SK-N-SH (cell line): ENCODE measurements around the gene ATP11A. TPM values are rescaled to one million over a fixed set of nuclear protein-coding genes. Genes with fewer than 3 reads are reported as not detected.

Source experiments
- CTCF ChIA-PET: fragments of 300-600, 350-600 bp; formaldehyde crosslinking; extraction: SDS; loops from one replicate; lab custom pipeline; 2021; lab: Yijun Ruan, JAX
- POLR2A ChIA-PET: fragments of 350-600 bp; sonication (Branson Sonifier 250); formaldehyde crosslinking; extraction: SDS; loops from one replicate; lab custom pipeline; 2020; ENCODE audit warnings: antibody characterized with exemption, inconsistent platforms; lab: Yijun Ruan, JAX
- DNase-seq: peaks from one replicate; pipeline ENCODE4 v3.0.0; 2012
- H2AFZ ChIP-seq: fragments of 200-600 bp; sonication (generic); 2 replicates; pipeline ENCODE4 v1.8.1; 2016; ENCODE audit warnings: antibody characterized with exemption, mild to moderate bottlenecking, low read depth
- H3F3A ChIP-seq: fragments of 200-600 bp; sonication (generic); replicated peaks from 2 replicates; pipeline ENCODE3; 2016; ENCODE audit warnings: antibody characterized with exemption, mild to moderate bottlenecking; ENCODE audit not compliant: insufficient read depth
- H3K27ac ChIP-seq, 2 experiments: fragments of 200-500 bp in 1 of 2; fragments of 200-600 bp in 1 of 2; sonication (Bioruptor generic) in 1 of 2; sonication (generic), shearing (Covaris generic) in 1 of 2; 2 replicates each; pipeline versions ENCODE4 v1.5.1 to v1.6.1; 2014 to 2016; ENCODE audit warnings: low read depth in 2 of 2, inconsistent platforms in 1 of 2, low read length in 1 of 2, mild to moderate bottlenecking in 1 of 2, mixed read lengths in 1 of 2
- H3K27me3 ChIP-seq: fragments of 200-600 bp; sonication (generic), shearing (Covaris generic); 2 replicates; pipeline ENCODE4 v1.6.1; 2016; ENCODE audit warnings: mixed run types; ENCODE audit not compliant: insufficient read depth
- H3K36me3 ChIP-seq, 2 experiments: fragments of 200-500 bp in 1 of 2; fragments of 200-600 bp in 1 of 2; sonication (Bioruptor generic) in 1 of 2; sonication (generic) in 1 of 2; replicated peaks in 1 of 2; 2 replicates each; pipeline versions ENCODE3 to v1.5.1; 2014 to 2016; ENCODE audit warnings: low read length in 1 of 2, mild to moderate bottlenecking in 1 of 2; ENCODE audit not compliant: insufficient read depth in 2 of 2, control insufficient read depth in 1 of 2
- H3K4me1 ChIP-seq, 2 experiments: fragments of 200-500 bp in 1 of 2; fragments of 200-600 bp in 1 of 2; sonication (Bioruptor generic) in 1 of 2; sonication (generic), shearing (Covaris generic) in 1 of 2; 2 replicates each; pipeline versions ENCODE4 v1.5.1 to v1.6.1; 2014 to 2016; ENCODE audit warnings: low read depth in 1 of 2, low read length in 1 of 2, mixed run types in 1 of 2; ENCODE audit not compliant: insufficient read depth in 2 of 2, control insufficient read depth in 1 of 2
- H3K4me2 ChIP-seq: fragments of 200-600 bp; sonication (generic), shearing (Covaris generic); 2 replicates; pipeline ENCODE4 v1.6.1; 2017; ENCODE audit warnings: mixed run types
- H3K4me3 ChIP-seq, 2 experiments: fragments of 200-500 bp in 1 of 2; fragments of 200-600 bp in 1 of 2; sonication (Bioruptor generic) in 1 of 2; sonication (generic), shearing (Covaris generic) in 1 of 2; 2 replicates each; pipeline versions ENCODE4 v1.5.1 to v1.8.1; 2014 to 2016; ENCODE audit warnings: low read depth in 2 of 2, inconsistent platforms in 1 of 2, low read length in 1 of 2, mild to moderate bottlenecking in 1 of 2, mixed read lengths in 1 of 2, moderate library complexity in 1 of 2
- H3K79me2 ChIP-seq: fragments of 200-600 bp; sonication (generic); 2 replicates; pipeline ENCODE4 v1.8.1; 2017; ENCODE audit warnings: mild to moderate bottlenecking; ENCODE audit not compliant: insufficient read depth
- H3K9ac ChIP-seq: fragments of 200-600 bp; sonication (generic); 2 replicates; pipeline ENCODE4 v1.6.1; 2017; ENCODE audit warnings: mixed run types
- H3K9me2 ChIP-seq: fragments of 200-600 bp; sonication (generic); 2 replicates; pipeline ENCODE4 v1.6.1; 2017; ENCODE audit warnings: mixed run types
- H3K9me3 ChIP-seq: fragments of 200-600 bp; sonication (generic); 2 replicates; pipeline ENCODE4 v1.6.1; 2017; ENCODE audit warnings: mixed run types, mild to moderate bottlenecking, moderate library complexity
- H4K20me1 ChIP-seq: fragments of 200-600 bp; sonication (generic); 2 replicates; pipeline ENCODE4 v1.6.1; 2017; ENCODE audit warnings: mild to moderate bottlenecking, mixed run types; ENCODE audit not compliant: insufficient read depth
- FOSL2 ChIP-seq: IDR thresholded peaks from 2 replicates; pipeline ENCODE4 v1.4.0; 2012; ENCODE audit warnings: low read depth, mild to moderate bottlenecking, moderate library complexity, borderline replicate concordance
- FOXJ3 ChIP-seq: sonication (generic); formaldehyde crosslinking; IDR thresholded peaks from 2 replicates; pipeline ENCODE4 v1.5.1; 2020; ENCODE audit warnings: mild to moderate bottlenecking, missing genetic modification reagents
- GABPA ChIP-seq: IDR thresholded peaks from 2 replicates; pipeline ENCODE4 v1.4.0; 2012; ENCODE audit warnings: low read depth, mild to moderate bottlenecking
- GATA2 ChIP-seq: sonication (generic); formaldehyde crosslinking; IDR thresholded peaks from 2 replicates; pipeline ENCODE4 v1.5.0; 2020; ENCODE audit warnings: mild to moderate bottlenecking, missing genetic modification reagents
- IRF3 ChIP-seq: fragments of 150-350 bp; IDR thresholded peaks from 2 replicates; pipeline ENCODE4 v1.6.1; 2016; ENCODE audit warnings: mild to moderate bottlenecking, low read depth, low read length
- JUND ChIP-seq: IDR thresholded peaks from 2 replicates; pipeline ENCODE4 v1.4.0; 2012
- NFIC ChIP-seq: IDR thresholded peaks from 2 replicates; pipeline ENCODE4 v1.4.0; 2012; ENCODE audit warnings: borderline replicate concordance
- NRF1 ChIP-seq: IDR thresholded peaks from 2 replicates; pipeline ENCODE4 v1.6.1; 2012; ENCODE audit warnings: low read depth, mild to moderate bottlenecking, low read length
- RAD21 ChIP-seq: IDR thresholded peaks from 2 replicates; pipeline ENCODE4 v1.6.1; 2012; ENCODE audit warnings: mild to moderate bottlenecking, low read length
- RXRA ChIP-seq: IDR thresholded peaks from 2 replicates; pipeline ENCODE4 v1.4.0; 2012; ENCODE audit warnings: low read depth, mild to moderate bottlenecking, borderline replicate concordance
- SMC3 ChIP-seq: IDR thresholded peaks from 2 replicates; pipeline ENCODE4 v1.6.1; 2012; ENCODE audit warnings: low read depth, low read length, improper control_type of control experiment
- TAF1 ChIP-seq: IDR thresholded peaks from 2 replicates; pipeline ENCODE4 v1.6.1; 2012; ENCODE audit warnings: low read depth, mild to moderate bottlenecking, low read length, moderate library complexity, borderline replicate concordance
- TEAD4 ChIP-seq: IDR thresholded peaks from 2 replicates; pipeline ENCODE4 v1.4.0; 2012; ENCODE audit warnings: mild to moderate bottlenecking, borderline replicate concordance; ENCODE audit not compliant: insufficient read depth
- USF2 ChIP-seq: fragments of 150-350 bp; IDR thresholded peaks from 2 replicates; pipeline ENCODE4 v1.6.1; 2017; ENCODE audit warnings: antibody characterized with exemption, low read length, low read depth, borderline replicate concordance
- YY1 ChIP-seq: IDR thresholded peaks from 2 replicates; pipeline ENCODE4 v1.4.0; 2012; ENCODE audit warnings: low read depth, mild to moderate bottlenecking
- ZBTB33 ChIP-seq: IDR thresholded peaks from 2 replicates; pipeline ENCODE4 v1.4.0; 2012; ENCODE audit warnings: low read depth, borderline replicate concordance
- WGBS: methylation state at CpG from one replicate; pipeline ENCODE4 v1.1.6; 2017; ENCODE audit warnings: low lambda C conversion rate; 5-methylcytosine and 5-hydroxymethylcytosine counted together
- polyA plus RNA-seq, 3 experiments: library from polyadenylated mRNA; depleted of rRNA; stranded (reverse); fragments of >200 nt; gene quantifications; 2 replicates each; pipeline ENCODE4 v1.2.3, GENCODE V29; 2012

The ATP11A gene
- polyA plus RNA-seq, 1 of the 3 experiments (the other 2 are of a cell fraction): 4.1 TPM

- no peak for TF ChIP-seq USF2
- no peak for TF ChIP-seq TEAD4
- TF ChIP-seq, all 33 proteins: peak for 0
These were observed 28.5 kb downstream of the ATP11A start (continued) for GRCh38 chr13:112718318-112718717.

- Histone ChIP-seq H3K27ac (no peak overlapping the region), H3K36me3 (no peaks in the 10 kb centered on the region), H3K4me3 (no peak overlapping the region), H3F3A (peaks cover 7% of the 10 kb centered on the region), H3K4me1 (no peaks in the 10 kb centered on the region; a peak in 1 of 4 replicates), H4K20me1 (no peaks in the 10 kb centered on the region), H3K9me2 (no peaks in the 10 kb centered on the region), H2AFZ (no peak overlapping the region), H3K4me2 (no peak overlapping the region), H3K79me2 (no peaks in the 10 kb centered on the region), H3K9ac (no peak overlapping the region), H3K9me3 (no peaks in the 10 kb centered on the region), H3K27me3 (no peaks in the 10 kb centered on the region)
- WGBS: 91% methylated on average over 11 of the region's 11 CpGs
- CTCF ChIA-PET: no interaction called here
- TF ChIP-seq GATA2 (CRISPR knock-in tag): no peak
- no peak for TF ChIP-seq SMC3
- no peak for TF ChIP-seq IRF3
- TF ChIP-seq RXRA: no peak
- no peak for DNase-seq
- POLR2A ChIA-PET: no interaction called here
These were observed 29.2 kb downstream of the ATP11A start for GRCh38 chr13:112719016-112719415.

- Histone ChIP-seq H4K20me1 (no peaks in the 10 kb centered on the region), H3K27me3 (no peaks in the 10 kb centered on the region), H2AFZ (no peak overlapping the region), H3K9me2 (no peaks in the 10 kb centered on the region), H3F3A (peaks cover 7% of the 10 kb centered on the region), H3K4me1 (no peaks in the 10 kb centered on the region; a peak in 1 of 4 replicates), H3K79me2 (no peaks in the 10 kb centered on the region), H3K9me3 (no peaks in the 10 kb centered on the region), H3K27ac (no peak overlapping the region), H3K9ac (no peak overlapping the region), H3K4me3 (no peak overlapping the region), H3K4me2 (no peak overlapping the region), H3K36me3 (no peaks in the 10 kb centered on the region)
- ChIA-PET POLR2A (no interaction called here), CTCF (no interaction called here)
- 82% methylated on average over 2 of the region's 2 CpGs for WGBS
- DNase-seq: no peak
- no peak for TF ChIP-seq FOSL2
These were observed 29.7 kb downstream of the ATP11A start for GRCh38 chr13:112719556-112719955.

DNA sequence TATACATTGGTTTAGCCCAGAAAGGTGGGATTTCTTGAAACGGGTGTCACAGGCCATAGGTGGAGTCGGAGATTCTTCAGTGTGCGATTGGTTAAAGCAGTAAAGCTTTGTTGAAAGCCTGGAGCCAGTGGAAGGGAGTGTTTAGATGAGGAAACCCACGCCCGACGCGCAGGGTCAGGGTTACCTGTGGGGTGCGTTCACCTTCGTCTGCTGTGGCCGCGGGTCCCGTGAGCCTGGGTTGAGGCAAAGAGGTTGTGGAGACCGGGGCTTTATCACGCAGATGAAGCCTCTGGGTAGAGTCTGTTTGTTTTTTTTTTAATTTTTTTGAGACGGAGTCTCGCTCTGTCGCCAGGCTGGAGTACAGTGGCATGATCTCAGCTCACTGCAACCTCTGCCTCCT is 30.4 kb downstream of the ATP11A start:
- WGBS: 95% methylated on average over 17 of the region's 17 CpGs
- POLR2A ChIA-PET: no interaction called here
- TF ChIP-seq GABPA (no peak), USF2 (no peak), JUND (no peak), NRF1 (no peak), YY1 (no peak), NFIC (no peak), TAF1 (no peak), FOXJ3 (no peak), GATA2 (CRISPR knock-in tag) (no peak), RAD21 (no peak), ZBTB33 (no peak)

More for the DNA sequence above, 30.4 kb downstream of the ATP11A start:
- H3K36me3 ChIP-seq: no peaks in the 10 kb centered on the region
- H3K9ac ChIP-seq: no peak overlapping the region
- DNase-seq: no peak
- no peak overlapping the region for H3K4me2 ChIP-seq
- H3K27ac ChIP-seq: no peak overlapping the region
- H3K9me3 ChIP-seq: no peaks in the 10 kb centered on the region
- H3K4me1 ChIP-seq: peaks cover 0 to under 1% of the 10 kb centered on the region in 2 experiments; a peak in 2 of 4 replicates
- CTCF ChIA-PET: no interaction called here
- no peaks in the 10 kb centered on the region for H3K9me2 ChIP-seq
- no peak overlapping the region for H2AFZ ChIP-seq
- H3K79me2 ChIP-seq: no peaks in the 10 kb centered on the region
- peaks cover 7% of the 10 kb centered on the region for H3F3A ChIP-seq
- no peaks in the 10 kb centered on the region for H3K27me3 ChIP-seq
- no peak overlapping the region for H3K4me3 ChIP-seq
- H4K20me1 ChIP-seq: no peaks in the 10 kb centered on the region
